HL-60 (cell line): ENCODE measurements around the gene IL11RA.

ENCODE experiments used
- CTCF ChIP-seq: IDR thresholded peaks from one replicate; pipeline ENCODE4 v1.5.1; 2011; ENCODE audit warnings: low read length, control low read depth, inconsistent platforms; ENCODE audit not compliant: insufficient read depth
- GABPA ChIP-seq: IDR thresholded peaks from 2 replicates; pipeline ENCODE4 v1.6.1; 2012; ENCODE audit warnings: low read depth
- POLR2AphosphoS5 ChIP-seq: IDR thresholded peaks from 2 replicates; pipeline ENCODE4 v1.6.1; 2012; ENCODE audit warnings: low read depth
- REST ChIP-seq: IDR thresholded peaks from 2 replicates; pipeline ENCODE4 v1.6.1; 2012; ENCODE audit warnings: low read depth; ENCODE audit not compliant: insufficient replicate concordance
- SPI1 ChIP-seq: IDR thresholded peaks from 2 replicates; pipeline ENCODE4 v1.6.1; 2012; ENCODE audit warnings: low read depth, mild to moderate bottlenecking, borderline replicate concordance

DNA sequence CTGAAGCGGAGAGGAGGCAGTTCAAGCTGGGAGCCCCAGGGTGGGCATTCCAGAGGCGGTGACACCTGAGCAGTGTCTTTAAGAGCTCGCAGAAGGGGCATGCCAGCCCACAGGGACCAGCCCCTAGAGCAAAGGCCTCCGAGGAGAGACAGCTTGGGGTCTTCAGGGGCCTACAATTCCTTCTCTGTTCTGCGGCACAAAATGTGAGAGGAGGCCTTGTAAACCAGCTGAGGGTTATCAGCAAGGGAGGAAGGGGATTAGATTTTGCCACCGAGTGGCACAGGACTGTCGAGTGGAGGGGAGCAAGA lies 13.9 kb upstream of the IL11RA start:
- TF ChIP-seq CTCF: no peak
- TF ChIP-seq REST: no peak
- no peak for TF ChIP-seq POLR2AphosphoS5
- TF ChIP-seq SPI1: no peak
- TF ChIP-seq GABPA: no peak
